Ishikawa (cell line): ENCODE measurements around the gene KDM2B.

ENCODE experiments used
- CEBPB ChIP-seq: IDR thresholded peaks from 2 replicates; pipeline ENCODE4 v1.6.1; 2012
- CREB1 ChIP-seq: IDR thresholded peaks from 2 replicates; pipeline ENCODE4 v1.6.1; 2012; ENCODE audit warnings: low read depth
- EGR1 ChIP-seq: IDR thresholded peaks from 2 replicates; pipeline ENCODE4 v1.6.1; 2012
- EP300 ChIP-seq: IDR thresholded peaks from 2 replicates; pipeline ENCODE4 v1.6.1; 2012; ENCODE audit warnings: borderline replicate concordance
- FOXM1 ChIP-seq: IDR thresholded peaks from 2 replicates; pipeline ENCODE4 v1.6.1; 2012; ENCODE audit warnings: low read depth, borderline replicate concordance
- MAX ChIP-seq: IDR thresholded peaks from 2 replicates; pipeline ENCODE4 v1.6.1; 2012
- NFIC ChIP-seq: IDR thresholded peaks from 2 replicates; pipeline ENCODE4 v1.6.1; 2012
- RAD21 ChIP-seq: IDR thresholded peaks from 2 replicates; pipeline ENCODE4 v1.6.1; 2012; ENCODE audit warnings: low read depth
- REST ChIP-seq: IDR thresholded peaks from 2 replicates; pipeline ENCODE4 v1.6.1; 2012; ENCODE audit warnings: low read depth, mild to moderate bottlenecking
- TAF1 ChIP-seq: IDR thresholded peaks from 2 replicates; pipeline ENCODE4 v1.6.1; 2012; ENCODE audit warnings: low read depth, mild to moderate bottlenecking
- TCF12 ChIP-seq: IDR thresholded peaks from 2 replicates; pipeline ENCODE4 v1.6.1; 2012; ENCODE audit warnings: low read depth
- USF1 ChIP-seq: IDR thresholded peaks from 2 replicates; pipeline ENCODE4 v1.6.1; 2012
- YY1 ChIP-seq: IDR thresholded peaks from 2 replicates; pipeline ENCODE4 v1.6.1; 2012; ENCODE audit warnings: low read depth
- ZBTB7A ChIP-seq: IDR thresholded peaks from 2 replicates; pipeline ENCODE4 v1.6.1; 2012; ENCODE audit warnings: low read depth

- TF ChIP-seq REST (no peak), TCF12 (no peak), MAX (no peak), EGR1 (no peak), EP300 (no peak), ZBTB7A (peak; percentile 55; the same call in 1 of the 2 replicates), NFIC (no peak), FOXM1 (no peak), CEBPB (no peak), RAD21 (no peak), TAF1 (peak; percentile 24; the same call in 1 of the 2 replicates), CREB1 (peak; percentile 60; the same call in 1 of the 2 replicates), YY1 (peak; percentile 67; the same call in 1 of the 2 replicates), USF1 (peak; percentile 69)
Measured at GRCh38 chr12:121579981-121580868, 598 bp downstream of the KDM2B start.
